K562 (cell line): ENCODE measurements around the gene RGS3.

Experiments used
- CBX2 ChIP-seq: fragments of 200-600 bp; sonication (generic); IDR thresholded peaks from one replicate; pipeline ENCODE4 v1.6.1; 2012; ENCODE audit warnings: mild to moderate bottlenecking, low read length, inconsistent platforms; ENCODE audit not compliant: insufficient read depth, poor library complexity, severe bottlenecking
- CTCF ChIP-seq, 3 experiments: IDR thresholded peaks in 2 of 3; conservative IDR thresholded peaks in 1 of 3; 2 replicates each; pipeline ENCODE4 v1.5.1; 2011 to 2012; ENCODE audit warnings: low read length in 3 of 3, mild to moderate bottlenecking in 3 of 3, control low read depth in 2 of 3, improper control_type of control experiment in 1 of 3, inconsistent platforms in 1 of 3, low read depth in 1 of 3, mixed read lengths in 1 of 3, moderate library complexity in 1 of 3; ENCODE audit not compliant: insufficient read depth in 2 of 3
- EZH2 ChIP-seq: IDR thresholded peaks from 2 replicates; pipeline ENCODE4 v1.6.1; 2012; ENCODE audit warnings: low read depth, mild to moderate bottlenecking, inconsistent platforms, low read length, borderline replicate concordance
- GABPA ChIP-seq: fragments of 200-800 bp; sonication (Bioruptor generic); conservative IDR thresholded peaks from 2 replicates; pipeline ENCODE4 v1.6.1; 2016; ENCODE audit warnings: low read depth, missing genetic modification characterization, missing compliant biosample characterization
- NFIC ChIP-seq: fragments of 450-650 bp; IDR thresholded peaks from 2 replicates; pipeline ENCODE4 v1.6.1; 2017; ENCODE audit warnings: mild to moderate bottlenecking, inconsistent platforms
- NONO ChIP-seq, 2 experiments: fragments of 200-400 bp in 1 of 2; fragments of 450-650 bp in 1 of 2; formaldehyde crosslinking in 1 of 2; IDR thresholded peaks; 2 replicates each; pipeline ENCODE4 v1.6.1; 2017; ENCODE audit warnings: low read depth in 2 of 2, mild to moderate bottlenecking in 2 of 2, moderate library complexity in 2 of 2, low read length in 1 of 2
- POLR2AphosphoS5 ChIP-seq: IDR thresholded peaks from 2 replicates; pipeline ENCODE4 v1.6.1; 2011; ENCODE audit warnings: mild to moderate bottlenecking, low read depth, low read length, moderate library complexity; ENCODE audit not compliant: control insufficient read depth, insufficient read depth
- PTBP1 ChIP-seq: fragments of 200-400 bp; formaldehyde crosslinking; IDR thresholded peaks from 2 replicates; pipeline ENCODE4 v1.6.1; 2017; ENCODE audit warnings: low read depth, low read length
- TAF1 ChIP-seq: IDR thresholded peaks from 2 replicates; pipeline ENCODE4 v1.6.1; 2011; ENCODE audit warnings: mild to moderate bottlenecking, low read length, moderate library complexity; ENCODE audit not compliant: insufficient read depth, control insufficient read depth, severe bottlenecking; ENCODE audit errors: extremely low read depth
- TEAD2 ChIP-seq: fragments of 450-650 bp; IDR thresholded peaks from 2 replicates; pipeline ENCODE4 v1.6.1; 2016; ENCODE audit warnings: missing genetic modification characterization, control low read depth, missing compliant biosample characterization
- YBX1 ChIP-seq: fragments of 450-650 bp; IDR thresholded peaks from 2 replicates; pipeline ENCODE4 v1.7.1; 2016; ENCODE audit warnings: mild to moderate bottlenecking
- TF ChIP-seq, protein P1 (sequence below), 3 experiments: fragments of 200-800 bp in 1 of 3; fragments of 250-450 bp in 1 of 3; fragments of 450-650 bp in 1 of 3; sonication (Bioruptor Pico) in 1 of 3; sonication (Bioruptor generic) in 1 of 3; formaldehyde crosslinking in 1 of 3; IDR thresholded peaks; 2 replicates each; pipeline versions ENCODE4 v1.6.1 to v1.8.0; 2016 to 2022; ENCODE audit warnings: mild to moderate bottlenecking in 2 of 3, missing genetic modification characterization in 2 of 3, missing compliant biosample characterization in 1 of 3, moderate library complexity in 1 of 3
- TF ChIP-seq, protein P2 (sequence below): sonication (generic); formaldehyde crosslinking; IDR thresholded peaks from 2 replicates; pipeline ENCODE4 v1.8.1; 2022; ENCODE audit warnings: missing genetic modification reagents

DNA sequence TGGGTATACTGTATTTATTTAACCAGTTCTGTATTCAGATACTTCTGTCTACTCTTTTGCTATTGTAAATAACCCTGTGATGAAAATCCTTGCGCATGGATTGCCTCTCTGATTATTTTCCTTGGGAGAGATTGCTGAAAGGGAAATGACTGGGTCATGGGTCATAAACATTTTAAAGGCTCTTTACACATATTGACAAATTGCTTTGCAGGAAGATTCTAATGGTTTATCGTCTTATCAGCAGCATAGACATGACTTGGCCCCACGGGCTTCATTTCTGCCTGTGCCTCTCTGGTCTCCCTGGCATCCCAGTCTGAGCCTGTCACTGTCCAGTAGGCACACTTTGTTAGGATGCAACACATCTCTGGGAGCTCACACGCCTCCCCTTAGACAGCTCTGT lies 52.3 kb downstream of the RGS3 start:
- TF ChIP-seq GABPA (tag) (no peak), NONO (IDR thresholded peaks at IDR 0.05; ENCODE audit: low read depth in 2 of 2, low read length in 1 of 2) (no peak), EZH2 (no peak), CTCF (IDR thresholded peaks at IDR 0.05 in 2 of 3, conservative IDR thresholded peaks at IDR 0.05 in 1 of 3; ENCODE audit: insufficient read depth in 2 of 3, low read depth in 1 of 3, low read length in 3 of 3) (no peak), TEAD2 (tag) (no peak), CBX2 (no peak), YBX1 (no peak), NFIC (no peak), PTBP1 (no peak), POLR2AphosphoS5 (no peak), TAF1 (no peak)
- TF ChIP-seq, protein P1, sequence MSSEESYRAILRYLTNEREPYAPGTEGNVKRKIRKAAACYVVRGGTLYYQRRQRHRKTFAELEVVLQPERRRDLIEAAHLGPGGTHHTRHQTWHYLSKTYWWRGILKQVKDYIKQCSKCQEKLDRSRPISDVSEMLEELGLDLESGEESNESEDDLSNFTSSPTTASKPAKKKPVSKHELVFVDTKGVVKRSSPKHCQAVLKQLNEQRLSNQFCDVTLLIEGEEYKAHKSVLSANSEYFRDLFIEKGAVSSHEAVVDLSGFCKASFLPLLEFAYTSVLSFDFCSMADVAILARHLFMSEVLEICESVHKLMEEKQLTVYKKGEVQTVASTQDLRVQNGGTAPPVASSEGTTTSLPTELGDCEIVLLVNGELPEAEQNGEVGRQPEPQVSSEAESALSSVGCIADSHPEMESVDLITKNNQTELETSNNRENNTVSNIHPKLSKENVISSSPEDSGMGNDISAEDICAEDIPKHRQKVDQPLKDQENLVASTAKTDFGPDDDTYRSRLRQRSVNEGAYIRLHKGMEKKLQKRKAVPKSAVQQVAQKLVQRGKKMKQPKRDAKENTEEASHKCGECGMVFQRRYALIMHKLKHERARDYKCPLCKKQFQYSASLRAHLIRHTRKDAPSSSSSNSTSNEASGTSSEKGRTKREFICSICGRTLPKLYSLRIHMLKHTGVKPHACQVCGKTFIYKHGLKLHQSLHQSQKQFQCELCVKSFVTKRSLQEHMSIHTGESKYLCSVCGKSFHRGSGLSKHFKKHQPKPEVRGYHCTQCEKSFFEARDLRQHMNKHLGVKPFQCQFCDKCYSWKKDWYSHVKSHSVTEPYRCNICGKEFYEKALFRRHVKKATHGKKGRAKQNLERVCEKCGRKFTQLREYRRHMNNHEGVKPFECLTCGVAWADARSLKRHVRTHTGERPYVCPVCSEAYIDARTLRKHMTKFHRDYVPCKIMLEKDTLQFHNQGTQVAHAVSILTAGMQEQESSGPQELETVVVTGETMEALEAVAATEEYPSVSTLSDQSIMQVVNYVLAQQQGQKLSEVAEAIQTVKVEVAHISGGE (CRISPR knock-in tag; IDR thresholded peaks at IDR 0.05): no peak
- TF ChIP-seq, protein P2, sequence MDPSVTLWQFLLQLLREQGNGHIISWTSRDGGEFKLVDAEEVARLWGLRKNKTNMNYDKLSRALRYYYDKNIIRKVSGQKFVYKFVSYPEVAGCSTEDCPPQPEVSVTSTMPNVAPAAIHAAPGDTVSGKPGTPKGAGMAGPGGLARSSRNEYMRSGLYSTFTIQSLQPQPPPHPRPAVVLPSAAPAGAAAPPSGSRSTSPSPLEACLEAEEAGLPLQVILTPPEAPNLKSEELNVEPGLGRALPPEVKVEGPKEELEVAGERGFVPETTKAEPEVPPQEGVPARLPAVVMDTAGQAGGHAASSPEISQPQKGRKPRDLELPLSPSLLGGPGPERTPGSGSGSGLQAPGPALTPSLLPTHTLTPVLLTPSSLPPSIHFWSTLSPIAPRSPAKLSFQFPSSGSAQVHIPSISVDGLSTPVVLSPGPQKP (CRISPR knock-in tag): no peak
